ENCODE data around the gene FOSL2.

Gene FOSL2

GRCh38 chr2:28375742-28376631 is 16.7 kb upstream of the FOSL2 start:
- DNase-seq: no peak

- DNase-seq: no peak
These were observed 15.4 kb upstream of the FOSL2 start for GRCh38 chr2:28377195-28377816.

GRCh38 chr2:28377984-28378678 is 14.5 kb upstream of the FOSL2 start:
- no peak for DNase-seq

- no peak for DNase-seq
These were observed 13.7 kb upstream of the FOSL2 start for GRCh38 chr2:28378679-28379584.

- DNase-seq: no peak
These were observed 12.4 kb upstream of the FOSL2 start for GRCh38 chr2:28380219-28380618.

- no peak for DNase-seq
These were observed 11.2 kb upstream of the FOSL2 start for GRCh38 chr2:28381225-28382180.

GRCh38 chr2:28382755-28383154 is 9.9 kb upstream of the FOSL2 start:
- no peak for DNase-seq

- no peak for DNase-seq
These were observed 5.3 kb upstream of the FOSL2 start for GRCh38 chr2:28387082-28387960.

GRCh38 chr2:28389399-28390240 is 3.0 kb upstream of the FOSL2 start:
- peak; percentile 18 for DNase-seq

GRCh38 chr2:28390241-28390745 is 2.4 kb upstream of the FOSL2 start:
- peak; percentile 90 for DNase-seq

GRCh38 chr2:28390746-28391563 is 1.7 kb upstream of the FOSL2 start:
- no peak for DNase-seq

GRCh38 chr2:28391564-28392296 is 928 bp upstream of the FOSL2 start:
- peak; percentile 75 for DNase-seq

GRCh38 chr2:28393114-28393836 is 617 bp downstream of the FOSL2 start:
- DNase-seq: peak; percentile 66

GRCh38 chr2:28394331-28394877 is 1.7 kb downstream of the FOSL2 start:
- peak; percentile 46 for DNase-seq

- no peak for DNase-seq
These were observed 2.3 kb downstream of the FOSL2 start for GRCh38 chr2:28394997-28395333.

- peak; percentile 42 for DNase-seq
These were observed 2.8 kb downstream of the FOSL2 start for GRCh38 chr2:28395334-28396061.
